Ecto neural progenitor cell (in vitro differentiated cells): ENCODE results near the gene APBA3.

ENCODE experiments used
- DNase-seq: peaks from one replicate; pipeline ENCODE4 v3.0.0-alpha.2; 2018; ENCODE audit warnings: low spot score

Gene APBA3

GRCh38 chr19:3761382-3762129 is at the start of gene APBA3:
APBA3 (minus strand) TSS chr19:3761692; CDS start chr19:3760264, 1,428 bp downstream.
- peak; percentile 97 for DNase-seq

GRCh38 chr19:3810708-3811355 is 49.3 kb upstream of the APBA3 start:
- DNase-seq = no peak

GRCh38 chr19:3809881-3810707 is 48.6 kb upstream of the APBA3 start:
- DNase-seq = no peak

- DNase-seq = no peak
Measured at GRCh38 chr19:3808420-3809143, 47.1 kb upstream of the APBA3 start.

- DNase-seq = no peak
Measured at GRCh38 chr19:3807574-3808354, 46.3 kb upstream of the APBA3 start.

- DNase-seq = no peak
Measured at GRCh38 chr19:3807131-3807480, 45.6 kb upstream of the APBA3 start.

GRCh38 chr19:3805859-3806258 is 44.4 kb upstream of the APBA3 start:
- no peak for DNase-seq

- DNase-seq = no peak
Measured at GRCh38 chr19:3804429-3804828, 42.9 kb upstream of the APBA3 start.

- no peak for DNase-seq
Measured at GRCh38 chr19:3803986-3804385, 42.5 kb upstream of the APBA3 start.

GRCh38 chr19:3803114-3803888 is 41.8 kb upstream of the APBA3 start:
- DNase-seq = no peak

- peak; percentile 68 for DNase-seq
Measured at GRCh38 chr19:3801412-3802096, 40.1 kb upstream of the APBA3 start.

GRCh38 chr19:3800996-3801395 is 39.5 kb upstream of the APBA3 start:
- no peak for DNase-seq

- no peak for DNase-seq
Measured at GRCh38 chr19:3798137-3798536, 36.6 kb upstream of the APBA3 start.

GRCh38 chr19:3796358-3796757 is 34.9 kb upstream of the APBA3 start:
- DNase-seq = no peak

GRCh38 chr19:3793799-3794198 is 32.3 kb upstream of the APBA3 start:
- DNase-seq = no peak

- DNase-seq = no peak
Measured at GRCh38 chr19:3792114-3792513, 30.6 kb upstream of the APBA3 start.

- no peak for DNase-seq
Measured at GRCh38 chr19:3790941-3791340, 29.4 kb upstream of the APBA3 start.

- DNase-seq = no peak
Measured at GRCh38 chr19:3790209-3790734, 28.8 kb upstream of the APBA3 start.

- DNase-seq = no peak
Measured at GRCh38 chr19:3788996-3789778, 27.7 kb upstream of the APBA3 start.
